Breast epithelium (tissue), 3 donors: Measurements from ENCODE around the gene RAP2A.

Experiments used
- CTCF ChIP-seq, 3 donors: fragments of 450-650 bp; IDR thresholded peaks; one replicate each; pipeline ENCODE4 v1.5.1; 2016 to 2017; ENCODE audit warnings: antibody characterized with exemption in 3 of 3, mild to moderate bottlenecking in 3 of 3, moderate library complexity in 3 of 3
- POLR2A ChIP-seq: fragments of 450-650 bp; IDR thresholded peaks from one replicate; pipeline ENCODE4 v1.6.1; 2016; ENCODE audit warnings: antibody characterized with exemption, mild to moderate bottlenecking, moderate library complexity
- POLR2AphosphoS5 ChIP-seq, 3 donors: sonication (generic); formaldehyde crosslinking; IDR thresholded peaks; one replicate each; pipeline ENCODE4 v1.6.1; 2017; ENCODE audit warnings: antibody characterized with exemption in 3 of 3

GRCh38 chr13:97441368-97441767, 7.4 kb downstream of the RAP2A start:
- TF ChIP-seq CTCF (IDR thresholded peaks at IDR 0.05) (no peak), POLR2AphosphoS5 (IDR thresholded peaks at IDR 0.05) (no peak), POLR2A (no peak)
